Measurements from ENCODE around the gene MEPCE.
A peak's percentile ranks its signal among the peaks of the same experiment; 100 is the strongest.

The MEPCE gene

DNA sequence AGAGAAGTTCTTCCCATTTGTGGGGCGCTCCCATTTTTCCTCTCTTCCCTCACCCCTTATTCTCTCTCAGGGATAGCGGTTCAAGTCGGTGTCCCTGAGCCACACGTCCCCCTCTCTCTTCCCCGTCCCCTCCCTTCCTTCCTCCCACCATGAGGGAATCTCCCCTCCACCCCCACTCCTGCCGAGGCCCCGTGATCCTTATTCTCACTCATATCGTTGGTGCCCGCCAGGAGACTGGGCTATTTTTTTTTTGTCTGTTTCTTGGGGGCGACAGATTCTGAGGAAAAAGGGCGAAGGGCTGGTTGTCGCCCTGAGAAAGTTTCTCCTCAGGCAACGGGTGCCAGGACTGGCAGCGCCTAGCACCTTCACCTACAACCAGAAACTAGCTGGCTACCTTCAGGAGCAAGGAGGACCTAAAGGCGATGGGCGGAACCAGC lies 1.9 kb upstream of the MEPCE start:
- peaks cover 25% of the 10 kb centered on the region for H3K4me1 Mint-ChIP-seq
- H3K27ac Mint-ChIP-seq = no peak overlapping the region
- H3K36me3 Mint-ChIP-seq (ENCODE audit: low read depth) = peaks cover 15% of the 10 kb centered on the region
- H3K9me3 Mint-ChIP-seq = peaks cover 7% of the 10 kb centered on the region
- TF ChIP-seq, protein P1, sequence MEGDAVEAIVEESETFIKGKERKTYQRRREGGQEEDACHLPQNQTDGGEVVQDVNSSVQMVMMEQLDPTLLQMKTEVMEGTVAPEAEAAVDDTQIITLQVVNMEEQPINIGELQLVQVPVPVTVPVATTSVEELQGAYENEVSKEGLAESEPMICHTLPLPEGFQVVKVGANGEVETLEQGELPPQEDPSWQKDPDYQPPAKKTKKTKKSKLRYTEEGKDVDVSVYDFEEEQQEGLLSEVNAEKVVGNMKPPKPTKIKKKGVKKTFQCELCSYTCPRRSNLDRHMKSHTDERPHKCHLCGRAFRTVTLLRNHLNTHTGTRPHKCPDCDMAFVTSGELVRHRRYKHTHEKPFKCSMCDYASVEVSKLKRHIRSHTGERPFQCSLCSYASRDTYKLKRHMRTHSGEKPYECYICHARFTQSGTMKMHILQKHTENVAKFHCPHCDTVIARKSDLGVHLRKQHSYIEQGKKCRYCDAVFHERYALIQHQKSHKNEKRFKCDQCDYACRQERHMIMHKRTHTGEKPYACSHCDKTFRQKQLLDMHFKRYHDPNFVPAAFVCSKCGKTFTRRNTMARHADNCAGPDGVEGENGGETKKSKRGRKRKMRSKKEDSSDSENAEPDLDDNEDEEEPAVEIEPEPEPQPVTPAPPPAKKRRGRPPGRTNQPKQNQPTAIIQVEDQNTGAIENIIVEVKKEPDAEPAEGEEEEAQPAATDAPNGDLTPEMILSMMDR (IDR thresholded peaks at IDR 0.05) = no peak
- H3K4me3 Mint-ChIP-seq = peak overlapping the region; percentile 93
- peaks cover 16% of the 10 kb centered on the region for H3K27me3 Mint-ChIP-seq (ENCODE audit: low read depth, poor library complexity)
- no peak for DNase-seq

GRCh38 chr7:100428199-100428966 lies 1.2 kb upstream of the MEPCE start, which contains the start of gene ZCWPW1:
TSS of gene ZCWPW1 (minus strand) at chr7:100428703. CDS start at chr7:100420649, 8,054 bp downstream.
- H3K27me3 Mint-ChIP-seq (ENCODE audit: low read depth, poor library complexity) = peaks cover 16% of the 10 kb centered on the region
- TF ChIP-seq, protein P1 (IDR thresholded peaks at IDR 0.05) = no peak
- H3K4me1 Mint-ChIP-seq = peaks cover 31% of the 10 kb centered on the region
- peak; percentile 92 for DNase-seq
- peaks cover 21% of the 10 kb centered on the region for H3K36me3 Mint-ChIP-seq (ENCODE audit: low read depth)
- H3K9me3 Mint-ChIP-seq = peaks cover 7% of the 10 kb centered on the region
- H3K4me3 Mint-ChIP-seq = peak within 1 kb of the TSS; percentile 93
- peak within 1 kb of the TSS; percentile 100 for H3K27ac Mint-ChIP-seq

DNA sequence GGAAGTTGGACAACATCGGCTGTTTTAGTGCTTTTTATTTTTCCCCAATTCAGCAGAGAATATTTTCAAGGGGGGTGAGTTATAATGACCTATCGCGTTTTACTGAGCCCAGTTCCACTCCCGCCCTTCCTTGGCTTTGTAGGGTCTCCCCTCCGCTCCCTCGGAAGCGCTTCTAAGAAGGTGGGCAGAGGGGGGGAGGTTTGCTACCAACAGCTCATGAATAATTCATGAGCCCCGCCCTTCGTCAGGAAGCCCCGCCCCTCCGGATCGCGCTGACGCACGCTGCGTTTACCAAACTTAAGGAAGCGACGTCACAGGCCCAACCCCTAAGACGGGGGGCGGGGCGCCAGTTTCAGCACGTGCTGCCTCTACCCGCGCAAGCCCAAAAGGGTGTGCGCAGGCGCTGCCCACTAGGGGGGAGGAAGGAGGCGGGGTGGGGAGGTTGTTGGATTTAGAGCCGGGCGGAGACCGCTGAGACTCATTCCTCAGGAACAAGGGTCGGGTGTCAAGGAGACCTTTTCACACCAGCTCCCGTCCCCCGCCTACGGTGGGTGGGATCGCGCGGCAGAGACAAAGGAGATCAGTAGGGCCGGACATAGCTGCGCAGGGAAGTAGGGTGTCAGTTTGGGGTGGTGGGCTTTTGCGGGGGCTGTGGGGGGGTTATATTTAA lies 529 bp upstream of the MEPCE start:
- Mint-ChIP-seq H3K9me3 (peaks cover 7% of the 10 kb centered on the region), H3K4me3 (peak overlapping the region; percentile 93), H3K27me3 (ENCODE audit: low read depth, poor library complexity) (peaks cover 16% of the 10 kb centered on the region), H3K4me1 (peaks cover 39% of the 10 kb centered on the region), H3K27ac (peak overlapping the region; percentile 100), H3K36me3 (ENCODE audit: low read depth) (peaks cover 28% of the 10 kb centered on the region)
- DNase-seq = peak; percentile 100
- TF ChIP-seq, protein P1 (IDR thresholded peaks at IDR 0.05) = no peak

- TF ChIP-seq, protein P1 (IDR thresholded peaks at IDR 0.05) = no peak
- DNase-seq = no peak
- H3K4me1 Mint-ChIP-seq = peaks cover 52% of the 10 kb centered on the region
- H3K9me3 Mint-ChIP-seq = peaks cover 7% of the 10 kb centered on the region
- H3K27me3 Mint-ChIP-seq (ENCODE audit: low read depth, poor library complexity) = peaks cover 12% of the 10 kb centered on the region
- peak overlapping the region; percentile 88 for H3K4me3 Mint-ChIP-seq
- peaks cover 36% of the 10 kb centered on the region for H3K36me3 Mint-ChIP-seq (ENCODE audit: low read depth)
- H3K27ac Mint-ChIP-seq = peak overlapping the region; percentile 87
Measured at GRCh38 chr7:100430493-100431285, 1.1 kb downstream of the MEPCE start.

DNA sequence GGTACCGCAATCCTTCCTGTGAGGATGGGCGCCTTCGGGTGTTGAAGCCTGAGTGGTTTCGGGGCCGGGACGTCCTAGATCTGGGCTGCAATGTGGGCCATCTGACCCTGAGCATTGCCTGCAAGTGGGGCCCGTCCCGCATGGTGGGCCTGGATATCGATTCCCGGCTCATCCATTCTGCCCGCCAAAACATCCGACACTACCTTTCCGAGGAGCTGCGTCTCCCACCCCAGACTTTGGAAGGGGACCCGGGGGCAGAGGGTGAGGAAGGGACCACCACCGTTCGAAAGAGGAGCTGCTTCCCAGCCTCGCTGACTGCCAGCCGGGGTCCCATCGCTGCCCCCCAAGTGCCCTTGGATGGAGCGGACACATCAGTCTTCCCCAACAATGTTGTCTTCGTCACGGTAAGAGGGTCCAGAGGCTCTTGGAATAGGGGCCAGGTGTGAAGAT lies 1.7 kb downstream of the MEPCE start:
- TF ChIP-seq, protein P1 (IDR thresholded peaks at IDR 0.05) = no peak
- DNase-seq = no peak
- Mint-ChIP-seq H3K9me3 (peaks cover 7% of the 10 kb centered on the region), H3K4me1 (peaks cover 52% of the 10 kb centered on the region), H3K4me3 (peak overlapping the region; percentile 88), H3K36me3 (ENCODE audit: low read depth) (peaks cover 36% of the 10 kb centered on the region), H3K27ac (peak overlapping the region; percentile 99), H3K27me3 (ENCODE audit: low read depth, poor library complexity) (peaks cover 12% of the 10 kb centered on the region)

Data from nephron progenitor cell (in vitro differentiated cells).